KMS-11 (cell line): ENCODE results near the gene CCDC70.

Source experiments
- H2AFZ ChIP-seq: fragments of 200-600 bp; sonication (generic); 2 replicates; pipeline ENCODE4 v1.6.1; 2016; ENCODE audit warnings: antibody characterized with exemption, mixed run types, low read depth
- H3K27ac ChIP-seq: fragments of 200-600 bp; sonication (generic); 2 replicates; pipeline ENCODE4 v1.6.1; 2016; ENCODE audit warnings: mild to moderate bottlenecking, mixed run types
- H3K27me3 ChIP-seq: fragments of 200-600 bp; sonication (generic); 2 replicates; pipeline ENCODE4 v1.6.1; 2017; ENCODE audit warnings: mild to moderate bottlenecking, low read depth, mixed run types, moderate library complexity; ENCODE audit not compliant: insufficient read depth
- H3K36me3 ChIP-seq: fragments of 200-600 bp; sonication (generic); 2 replicates; pipeline ENCODE4 v1.6.1; 2017; ENCODE audit warnings: mild to moderate bottlenecking, mixed run types; ENCODE audit not compliant: insufficient read depth
- H3K4me1 ChIP-seq: fragments of 200-600 bp; sonication (generic); 2 replicates; pipeline ENCODE4 v1.6.1; 2016; ENCODE audit warnings: mild to moderate bottlenecking, low read depth, mixed run types; ENCODE audit not compliant: poor library complexity, severe bottlenecking
- H3K4me2 ChIP-seq: fragments of 200-600 bp; sonication (generic); 2 replicates; pipeline ENCODE4 v1.7.0; 2016; ENCODE audit warnings: mild to moderate bottlenecking, mixed run types
- H3K4me3 ChIP-seq: fragments of 200-600 bp; sonication (generic); IDR thresholded peaks from 2 replicates; pipeline ENCODE4 v1.6.1; 2017; ENCODE audit warnings: low read depth, low read length, mixed read lengths; ENCODE audit not compliant: insufficient read depth
- H3K79me2 ChIP-seq: fragments of 200-600 bp; sonication (generic); 2 replicates; pipeline ENCODE4 v1.6.1; 2016; ENCODE audit warnings: low read depth, mixed run types; ENCODE audit not compliant: insufficient read depth
- H3K9ac ChIP-seq: fragments of 200-600 bp; sonication (generic); 2 replicates; pipeline ENCODE4 v1.6.1; 2016; ENCODE audit warnings: mild to moderate bottlenecking, mixed run types
- H4K20me1 ChIP-seq: fragments of 200-600 bp; sonication (generic); 2 replicates; pipeline ENCODE4 v1.6.1; 2016; ENCODE audit warnings: mild to moderate bottlenecking, mixed run types; ENCODE audit not compliant: insufficient read depth
- CTCF ChIP-seq: fragments of 200-600 bp; sonication (generic); conservative IDR thresholded peaks from 2 replicates; pipeline ENCODE4 v1.6.1; 2017; ENCODE audit warnings: low read depth, mild to moderate bottlenecking, antibody characterized with exemption, low read length, moderate library complexity, mixed read lengths

CCDC70 gene

GRCh38 chr13:51910508-51910907 lies 48.7 kb downstream of the CCDC70 start:
- Histone ChIP-seq H3K36me3 (no peaks in the 10 kb centered on the region), H3K4me3 (no peak overlapping the region), H3K27ac (no peak overlapping the region), H3K9ac (no peak overlapping the region), H3K27me3 (no peaks in the 10 kb centered on the region), H4K20me1 (no peaks in the 10 kb centered on the region), H3K79me2 (no peaks in the 10 kb centered on the region), H3K4me2 (no peak overlapping the region), H2AFZ (no peak overlapping the region), H3K4me1 (no peaks in the 10 kb centered on the region)
- TF ChIP-seq CTCF: no peak

GRCh38 chr13:51912091-51912490 lies 50.3 kb downstream of the CCDC70 start:
- Histone ChIP-seq H3K4me3 (no peak overlapping the region), H2AFZ (no peak overlapping the region), H3K4me2 (no peak overlapping the region), H3K9ac (no peak overlapping the region), H3K36me3 (no peaks in the 10 kb centered on the region), H3K79me2 (no peaks in the 10 kb centered on the region), H3K4me1 (no peaks in the 10 kb centered on the region), H4K20me1 (no peaks in the 10 kb centered on the region), H3K27ac (no peak overlapping the region), H3K27me3 (no peaks in the 10 kb centered on the region)
- no peak for TF ChIP-seq CTCF

- Histone ChIP-seq H3K4me3 (no peak overlapping the region), H3K4me1 (no peaks in the 10 kb centered on the region), H3K79me2 (no peaks in the 10 kb centered on the region), H3K4me2 (no peak overlapping the region), H3K36me3 (no peaks in the 10 kb centered on the region), H2AFZ (no peak overlapping the region), H3K27ac (no peak overlapping the region), H3K27me3 (no peaks in the 10 kb centered on the region), H4K20me1 (no peaks in the 10 kb centered on the region), H3K9ac (no peak overlapping the region)
- no peak for TF ChIP-seq CTCF
Measured at GRCh38 chr13:51912511-51913225, 50.9 kb downstream of the CCDC70 start.

- H3K9ac ChIP-seq: no peak overlapping the region
- no peaks in the 10 kb centered on the region for H3K27me3 ChIP-seq
- no peak overlapping the region for H3K4me2 ChIP-seq
- H2AFZ ChIP-seq: no peak overlapping the region
- H3K4me1 ChIP-seq: no peaks in the 10 kb centered on the region
- H3K79me2 ChIP-seq: no peaks in the 10 kb centered on the region
- H3K27ac ChIP-seq: no peak overlapping the region
- no peak for TF ChIP-seq CTCF
- no peak overlapping the region for H3K4me3 ChIP-seq
- no peaks in the 10 kb centered on the region for H4K20me1 ChIP-seq
- no peaks in the 10 kb centered on the region for H3K36me3 ChIP-seq
Measured at GRCh38 chr13:51913421-51914136, 51.8 kb downstream of the CCDC70 start.
